Heart left ventricle (tissue), 13 donors: ENCODE data around the gene HGF.

Experiments used
- POLR2A ChIP-seq, 2 donors: fragments of 450-650 bp; IDR thresholded peaks; one replicate each; pipeline ENCODE4 v1.6.1; 2017; ENCODE audit warnings: antibody characterized with exemption in 2 of 2, mild to moderate bottlenecking in 2 of 2, moderate library complexity in 2 of 2
- TF ChIP-seq, protein P1 (sequence below), 12 donors: fragments of 200-600 bp; sonication (generic) in 4 of 12; IDR thresholded peaks; one replicate each; pipeline versions ENCODE4 v1.5.0 to v1.8.0; 2018 to 2022; ENCODE audit warnings: antibody characterized with exemption in 12 of 12, mild to moderate bottlenecking in 5 of 12
- donor health status: ischemic (EF 13 %, LVEDD 7.1; RV severe dilation, severe dysfunction).
- donor health status: DM: no; HTN: yes; CAD: no.
- donor health status: DM: no; HTN: no; CAD: no.
- donor health status: ischemic (EF 25% LVEDD 6.9; RV normal size, moderate dysfunction).
- donor health status: ischemic (EF 25% LVEDD 5.7; RV mildly dilated, moderate dysfunction).
- donor health status: ischemic (EF 35%, LVEDD 5.7; RV mildly dilated, moderate dysfunction).
- donor health status: nonischemic (EF 11% LVEDD 7.7; RV severe dilation, severe dysfunction).
- donor health status: DM: yes; HTN: yes; CAD: no.
- donor health status: PGD.
- donor health status: ischemic (EF 29% LVEDD 5.4; RV normal size, mild dysfunction).
- donor health status: nonischemic (EF 23%, LVEDD 6.1; RV moderate dilation, normal function).

DNA sequence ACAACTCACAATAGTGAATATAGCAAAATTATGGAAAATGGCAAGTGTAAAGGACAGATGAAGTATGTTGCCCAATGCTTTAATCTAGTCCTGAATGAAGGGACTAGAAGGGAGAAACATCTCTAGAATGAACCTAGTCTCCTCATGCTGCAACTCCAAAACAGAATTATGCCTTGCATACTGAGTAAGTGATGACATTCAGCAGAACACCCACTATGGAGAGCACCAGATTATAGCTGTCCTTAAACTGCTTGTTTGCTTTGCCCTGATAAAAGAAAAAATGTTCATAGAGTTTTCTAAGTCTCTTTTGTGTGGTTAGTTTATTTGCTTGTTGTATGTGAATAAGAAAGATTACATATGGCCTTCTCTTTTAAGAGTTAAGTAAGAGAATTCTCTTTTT lies 7.8 kb upstream of the HGF start:
- no peak for TF ChIP-seq POLR2A (IDR thresholded peaks at IDR 0.05)
- TF ChIP-seq, protein P1, sequence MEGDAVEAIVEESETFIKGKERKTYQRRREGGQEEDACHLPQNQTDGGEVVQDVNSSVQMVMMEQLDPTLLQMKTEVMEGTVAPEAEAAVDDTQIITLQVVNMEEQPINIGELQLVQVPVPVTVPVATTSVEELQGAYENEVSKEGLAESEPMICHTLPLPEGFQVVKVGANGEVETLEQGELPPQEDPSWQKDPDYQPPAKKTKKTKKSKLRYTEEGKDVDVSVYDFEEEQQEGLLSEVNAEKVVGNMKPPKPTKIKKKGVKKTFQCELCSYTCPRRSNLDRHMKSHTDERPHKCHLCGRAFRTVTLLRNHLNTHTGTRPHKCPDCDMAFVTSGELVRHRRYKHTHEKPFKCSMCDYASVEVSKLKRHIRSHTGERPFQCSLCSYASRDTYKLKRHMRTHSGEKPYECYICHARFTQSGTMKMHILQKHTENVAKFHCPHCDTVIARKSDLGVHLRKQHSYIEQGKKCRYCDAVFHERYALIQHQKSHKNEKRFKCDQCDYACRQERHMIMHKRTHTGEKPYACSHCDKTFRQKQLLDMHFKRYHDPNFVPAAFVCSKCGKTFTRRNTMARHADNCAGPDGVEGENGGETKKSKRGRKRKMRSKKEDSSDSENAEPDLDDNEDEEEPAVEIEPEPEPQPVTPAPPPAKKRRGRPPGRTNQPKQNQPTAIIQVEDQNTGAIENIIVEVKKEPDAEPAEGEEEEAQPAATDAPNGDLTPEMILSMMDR (IDR thresholded peaks at IDR 0.05), result no peak
